Transverse colon (tissue), 4 donors: ENCODE data around the gene CCHCR1.

Experiments used
- CTCF ChIP-seq, 5 experiments: fragments of 200-600 bp in 3 of 5; fragments of 450-650 bp in 2 of 5; sonication (generic) in 3 of 5; IDR thresholded peaks; 1 replicate in 2 of 5; 2 replicates in 3 of 5; pipeline ENCODE4 v1.5.1; 2016 to 2017; ENCODE audit warnings: antibody characterized with exemption in 5 of 5, inconsistent platforms in 3 of 5, mild to moderate bottlenecking in 2 of 5, moderate library complexity in 1 of 5
- POLR2A ChIP-seq: fragments of 450-650 bp; IDR thresholded peaks from one replicate; pipeline ENCODE4 v1.6.1; 2016; ENCODE audit warnings: antibody characterized with exemption, mild to moderate bottlenecking, moderate library complexity
- POLR2AphosphoS5 ChIP-seq, 3 donors: sonication (generic); formaldehyde crosslinking; IDR thresholded peaks; one replicate each; pipeline ENCODE4 v1.6.1; 2016; ENCODE audit warnings: antibody characterized with exemption in 3 of 3

GRCh38 chr6:31154436-31154835 lies 3.2 kb downstream of the CCHCR1 start:
- TF ChIP-seq CTCF (IDR thresholded peaks at IDR 0.05) = no peak
- TF ChIP-seq POLR2A = no peak
- TF ChIP-seq POLR2AphosphoS5 (IDR thresholded peaks at IDR 0.05) = no peak
